T-helper 17 cell (primary cell): ENCODE data around the gene SPRR1B. TPM values are rescaled to one million over a fixed set of nuclear protein-coding genes. Genes with fewer than 3 reads are reported as not detected.
"Not testable (repeated sequence)": the region's sequence is repeated elsewhere in the genome, so short reads cannot be mapped to it uniquely, and the experiment has no call there.

Source experiments
- ATAC-seq: fragments of 150-1000 bp; cut with Tn5 transposase; 2 replicates; pipeline ENCODE4 v1.10.0; 2021; ENCODE audit warnings: mild to moderate bottlenecking, moderate library complexity
- DNase-seq, 3 donors: peaks; one replicate each; pipeline versions ENCODE4 v3.0.0 to v3.0.0-alpha.2; 2020 to 2021
- H3K9me3 ChIP-seq: one replicate; pipeline ENCODE4 v1.7.0; 2013; ENCODE audit warnings: low read length, mild to moderate bottlenecking; ENCODE audit not compliant: control insufficient read depth, poor library complexity, severe bottlenecking
- H3K27ac Mint-ChIP-seq: one replicate; pipeline ENCODE4 v1.8.0; 2022; ENCODE audit warnings: mild to moderate bottlenecking, moderate library complexity, mixed read lengths
- H3K27me3 Mint-ChIP-seq: one replicate; pipeline ENCODE4 v1.8.0; 2022; ENCODE audit warnings: mixed read lengths
- H3K36me3 Mint-ChIP-seq: one replicate; pipeline ENCODE4 v1.8.0; 2022; ENCODE audit warnings: low read depth, mixed read lengths
- H3K4me1 Mint-ChIP-seq: one replicate; pipeline ENCODE4 v1.8.0; 2022; ENCODE audit warnings: mild to moderate bottlenecking, mixed read lengths
- H3K4me3 Mint-ChIP-seq: one replicate; pipeline ENCODE4 v1.8.0; 2022; ENCODE audit warnings: mild to moderate bottlenecking, moderate library complexity, mixed read lengths
- total RNA-seq, 4 donors: library from RNA in 2 of 4; stranded (reverse) in 2 of 4; gene quantifications; one replicate each; pipeline ENCODE4 v1.2.3 and lab custom pipeline; 2022 to 2026

The SPRR1B gene
- total RNA-seq (not detected), total RNA-seq (lab: John Stamatoyannopoulos, UW) (0 reads per million in 2 donors)

DNA sequence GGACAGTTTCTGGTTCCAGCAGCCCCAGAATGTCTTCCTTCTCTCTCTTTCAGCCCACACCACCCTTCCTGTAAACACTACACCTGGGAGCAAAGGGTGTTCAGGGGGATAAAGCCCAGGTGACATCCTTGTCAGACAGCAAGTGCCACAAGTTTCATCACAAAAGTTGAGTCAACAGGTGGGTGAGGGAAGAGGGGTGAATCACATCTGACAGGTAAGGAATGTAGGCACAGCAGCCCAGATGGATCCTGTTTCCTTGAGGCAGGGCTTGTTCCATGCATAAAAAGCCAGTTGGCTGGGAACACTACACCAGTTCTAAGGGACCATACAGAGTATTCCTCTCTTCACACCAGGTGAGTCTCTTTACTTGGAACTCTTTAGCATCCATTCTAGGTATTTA is at the start of gene SPRR1B:
SPRR1B (plus strand) TSS at position 309 of the 400 bp plus-strand sequence. CDS start 1,143 bp downstream, outside the sequence.
- no peaks in the 10 kb centered on the region for H3K36me3 Mint-ChIP-seq
- H3K9me3 ChIP-seq, result no peaks in the 10 kb centered on the region
- H3K4me3 Mint-ChIP-seq, result no peak within 1 kb of the TSS
- H3K27me3 Mint-ChIP-seq, result peaks cover 42% of the 10 kb centered on the region
- ATAC-seq (no peak), DNase-seq (no peak)
- H3K4me1 Mint-ChIP-seq, result no peaks in the 10 kb centered on the region
- H3K27ac Mint-ChIP-seq, result no peak within 1 kb of the TSS

DNA sequence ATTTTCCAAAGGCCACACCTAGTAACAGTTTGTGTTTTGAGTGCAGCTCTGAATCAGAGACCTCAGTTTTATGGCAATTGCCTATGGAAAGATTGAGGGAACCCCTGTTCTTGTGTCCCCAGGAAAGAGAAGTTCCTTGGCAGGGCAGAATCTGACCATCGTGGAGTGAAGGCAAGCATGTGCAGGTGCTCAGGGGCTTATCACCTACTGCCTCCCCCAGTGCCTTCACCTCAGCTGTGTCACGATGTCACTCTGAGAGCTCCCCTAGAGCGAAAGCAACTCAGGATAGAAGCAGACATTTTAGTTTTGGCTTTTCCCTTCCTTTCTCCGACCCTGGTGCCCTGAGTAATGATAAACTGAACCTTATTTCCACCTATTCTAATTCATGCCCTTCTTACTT is 48.9 kb upstream of the SPRR1B start:
- no peak overlapping the region for H3K27ac Mint-ChIP-seq
- DNase-seq (no peak), ATAC-seq (no peak)
- no peaks in the 10 kb centered on the region for H3K9me3 ChIP-seq
- H3K4me3 Mint-ChIP-seq, result no peak overlapping the region
- H3K4me1 Mint-ChIP-seq, result no peaks in the 10 kb centered on the region
- peaks cover 69% of the 10 kb centered on the region for H3K27me3 Mint-ChIP-seq
- H3K36me3 Mint-ChIP-seq, result peaks cover 3% of the 10 kb centered on the region

DNA sequence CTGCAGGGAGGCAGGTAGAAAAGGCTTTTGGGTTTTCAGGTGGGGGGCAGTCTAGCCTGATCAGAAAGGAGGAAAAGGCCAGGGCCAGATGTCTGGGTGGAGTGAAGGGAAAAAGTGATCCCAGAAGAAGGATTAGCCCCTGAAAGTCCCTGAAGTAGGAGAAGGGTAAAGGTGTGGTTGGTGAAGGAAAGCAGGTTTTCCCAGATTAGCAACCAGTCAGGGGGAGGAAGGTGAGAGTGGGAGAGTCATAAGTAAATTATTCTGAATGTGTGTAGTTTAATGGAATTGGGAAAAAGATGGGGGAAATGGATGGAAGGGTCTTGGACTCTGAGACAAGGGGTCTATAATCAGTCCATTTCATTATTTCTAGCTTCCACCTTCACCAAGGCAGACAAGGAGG is 47.8 kb upstream of the SPRR1B start:
- Mint-ChIP-seq H3K27ac (no peak overlapping the region), H3K4me1 (no peaks in the 10 kb centered on the region), H3K36me3 (peaks cover 3% of the 10 kb centered on the region), H3K27me3 (peaks cover 66% of the 10 kb centered on the region), H3K4me3 (no peak overlapping the region)
- no peaks in the 10 kb centered on the region for H3K9me3 ChIP-seq
- DNase-seq, result no peak
- no peak for ATAC-seq

- Mint-ChIP-seq H3K36me3 (peaks cover 3% of the 10 kb centered on the region), H3K4me1 (no peaks in the 10 kb centered on the region), H3K27ac (no peak within 1 kb of the TSS), H3K4me3 (no peak within 1 kb of the TSS), H3K27me3 (peaks cover 65% of the 10 kb centered on the region)
- H3K9me3 ChIP-seq, result no peaks in the 10 kb centered on the region
- DNase-seq (no peak), ATAC-seq (no peak)
Observed at GRCh38 chr1:152983743-152984142, 47.3 kb upstream of the SPRR1B start, which contains the start of gene SPRR1A. SPRR1A (plus strand) TSS chr1:152984081; CDS start chr1:152985231, 1,150 bp downstream.

DNA sequence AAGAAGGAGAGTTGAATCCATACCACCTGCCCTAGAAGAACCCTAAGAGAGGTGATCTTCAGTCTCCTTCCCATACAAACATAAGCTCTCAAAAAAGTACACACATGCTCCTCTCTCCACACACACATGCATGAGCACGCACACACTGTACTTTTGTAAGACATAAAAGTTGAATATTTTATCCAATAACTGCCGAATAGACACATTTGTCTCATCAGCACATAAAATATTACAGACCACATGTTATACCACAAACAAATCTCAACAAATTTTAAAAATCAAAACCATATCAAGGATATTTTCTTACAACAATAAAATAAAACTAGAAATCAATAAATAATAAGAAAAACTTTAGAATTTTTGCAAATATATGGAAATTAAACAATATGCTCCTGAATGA is 44.4 kb upstream of the SPRR1B start:
- no peak for ATAC-seq
- peaks cover 45% of the 10 kb centered on the region for H3K27me3 Mint-ChIP-seq
- H3K27ac Mint-ChIP-seq, result no peak overlapping the region
- no peak for DNase-seq
- no peaks in the 10 kb centered on the region for H3K4me1 Mint-ChIP-seq
- H3K9me3 ChIP-seq, result no peaks in the 10 kb centered on the region
- no peak overlapping the region for H3K4me3 Mint-ChIP-seq
- peaks cover 2% of the 10 kb centered on the region for H3K36me3 Mint-ChIP-seq

DNA sequence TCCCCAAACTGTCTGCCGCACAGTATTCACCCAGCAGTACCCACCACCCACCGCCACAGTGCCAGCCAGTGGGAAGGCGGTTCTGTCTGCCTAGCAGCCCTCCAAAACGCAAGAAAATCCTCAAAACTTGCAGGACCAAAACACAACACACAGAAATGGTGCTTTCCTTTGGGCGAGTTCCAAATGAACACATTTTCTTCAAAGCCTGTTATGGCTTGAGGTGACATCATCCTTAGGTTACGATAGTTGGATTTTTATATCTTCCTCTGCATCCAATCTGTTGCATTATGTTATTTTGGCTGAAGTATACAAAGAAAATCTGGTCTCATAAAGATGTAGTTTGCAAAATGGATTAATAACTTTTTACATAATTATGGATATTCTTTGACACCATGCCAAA is 37.8 kb upstream of the SPRR1B start:
- ATAC-seq (no peak), DNase-seq (no peak)
- no peaks in the 10 kb centered on the region for H3K4me1 Mint-ChIP-seq
- no peak overlapping the region for H3K27ac Mint-ChIP-seq
- peaks cover 2% of the 10 kb centered on the region for H3K36me3 Mint-ChIP-seq
- H3K9me3 ChIP-seq, result no peaks in the 10 kb centered on the region
- peaks cover 33% of the 10 kb centered on the region for H3K27me3 Mint-ChIP-seq
- no peak overlapping the region for H3K4me3 Mint-ChIP-seq

GRCh38 chr1:152995842-152996241 is 35.2 kb upstream of the SPRR1B start:
- peaks cover 4% of the 10 kb centered on the region for H3K36me3 Mint-ChIP-seq
- peaks cover 37% of the 10 kb centered on the region for H3K27me3 Mint-ChIP-seq
- no peak overlapping the region for H3K27ac Mint-ChIP-seq
- no peak for ATAC-seq
- no peaks in the 10 kb centered on the region for H3K9me3 ChIP-seq
- H3K4me1 Mint-ChIP-seq, result no peaks in the 10 kb centered on the region
- H3K4me3 Mint-ChIP-seq, result no peak overlapping the region
- DNase-seq, result no peak

DNA sequence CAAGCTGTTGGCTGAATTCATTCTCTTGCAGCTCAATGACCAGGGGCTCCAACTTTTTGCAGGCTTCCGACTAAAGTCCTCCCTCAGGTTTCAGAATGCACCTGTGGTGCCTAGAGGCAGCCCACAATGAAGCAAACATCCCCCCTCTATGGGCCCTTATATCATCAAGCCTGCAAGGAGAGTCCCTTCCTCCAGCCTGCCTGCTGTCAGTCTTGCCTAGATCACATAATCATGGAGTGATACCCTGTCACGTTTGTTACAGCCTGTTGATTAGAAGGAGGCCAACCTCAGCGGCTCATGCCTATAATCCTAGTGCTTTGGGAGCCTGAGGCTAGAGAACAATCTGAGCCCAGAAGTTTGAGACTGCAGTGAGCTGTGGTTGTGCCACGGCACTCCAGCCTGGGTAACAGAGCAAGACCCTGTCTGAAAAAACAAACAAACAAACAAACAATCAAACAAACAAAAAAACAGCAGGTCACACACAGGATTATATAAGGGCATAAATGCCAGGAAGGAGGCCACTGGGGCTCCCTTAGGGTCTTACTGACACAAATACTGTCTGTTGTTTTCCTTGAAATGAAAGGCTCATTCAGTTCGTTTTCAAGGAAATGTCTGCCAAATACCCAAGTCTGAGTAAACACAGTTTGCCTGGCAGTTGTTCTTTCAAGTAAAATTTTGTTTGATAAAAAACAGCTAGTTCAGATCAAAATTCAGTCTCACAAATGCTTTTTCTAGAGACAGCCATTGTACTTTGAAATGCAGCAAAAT is 34.2 kb upstream of the SPRR1B start:
- H3K27me3 Mint-ChIP-seq, result peaks cover 40% of the 10 kb centered on the region
- peaks cover 2% of the 10 kb centered on the region for H3K36me3 Mint-ChIP-seq
- H3K4me1 Mint-ChIP-seq, result no peaks in the 10 kb centered on the region
- H3K4me3 Mint-ChIP-seq, result no peak overlapping the region
- no peaks in the 10 kb centered on the region for H3K9me3 ChIP-seq
- H3K27ac Mint-ChIP-seq, result no peak overlapping the region
- ATAC-seq (no peak), DNase-seq (no peak)

DNA sequence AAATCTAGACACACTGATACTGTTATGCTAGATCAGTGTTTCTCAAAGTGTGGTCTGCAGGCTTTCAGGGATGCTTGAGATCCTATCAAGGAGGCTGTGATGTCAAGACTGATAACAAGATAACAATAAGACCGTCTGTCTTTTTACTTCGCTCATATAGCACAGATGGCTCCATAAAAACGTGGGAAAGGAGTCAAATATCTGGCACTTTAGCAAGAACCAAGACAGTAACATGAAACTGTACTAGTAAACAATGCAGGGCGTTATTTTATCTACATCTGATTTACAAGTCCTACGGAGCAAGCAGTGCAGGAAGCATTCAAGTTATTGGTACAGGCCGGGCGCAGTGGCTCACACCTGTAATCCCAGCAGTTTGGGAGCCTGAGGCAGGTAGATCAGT is 33.1 kb upstream of the SPRR1B start:
- no peak overlapping the region for H3K27ac Mint-ChIP-seq
- DNase-seq, result no peak
- H3K36me3 Mint-ChIP-seq, result peaks cover 2% of the 10 kb centered on the region
- H3K27me3 Mint-ChIP-seq, result peaks cover 36% of the 10 kb centered on the region
- no peaks in the 10 kb centered on the region for H3K9me3 ChIP-seq
- H3K4me1 Mint-ChIP-seq, result no peaks in the 10 kb centered on the region
- no peak overlapping the region for H3K4me3 Mint-ChIP-seq
- no peak for ATAC-seq

GRCh38 chr1:152998476-152998875 is 32.5 kb upstream of the SPRR1B start:
- peaks cover 2% of the 10 kb centered on the region for H3K36me3 Mint-ChIP-seq
- DNase-seq, result no peak
- ATAC-seq, result no peak
- H3K4me1 Mint-ChIP-seq, result no peaks in the 10 kb centered on the region
- H3K9me3 ChIP-seq, result no peaks in the 10 kb centered on the region
- H3K27me3 Mint-ChIP-seq, result peaks cover 32% of the 10 kb centered on the region
- H3K4me3 Mint-ChIP-seq, result no peak overlapping the region
- no peak overlapping the region for H3K27ac Mint-ChIP-seq

GRCh38 chr1:152999818-153000217 is 31.2 kb upstream of the SPRR1B start:
- DNase-seq (no peak), ATAC-seq (no peak)
- Mint-ChIP-seq H3K4me3 (no peak overlapping the region), H3K36me3 (peaks cover 2% of the 10 kb centered on the region), H3K4me1 (no peaks in the 10 kb centered on the region), H3K27me3 (peaks cover 34% of the 10 kb centered on the region), H3K27ac (no peak overlapping the region)
- no peaks in the 10 kb centered on the region for H3K9me3 ChIP-seq

GRCh38 chr1:153000294-153000693 is 30.7 kb upstream of the SPRR1B start:
- H3K27ac Mint-ChIP-seq, result no peak overlapping the region
- H3K4me1 Mint-ChIP-seq, result no peaks in the 10 kb centered on the region
- H3K36me3 Mint-ChIP-seq, result peaks cover 2% of the 10 kb centered on the region

DNA sequence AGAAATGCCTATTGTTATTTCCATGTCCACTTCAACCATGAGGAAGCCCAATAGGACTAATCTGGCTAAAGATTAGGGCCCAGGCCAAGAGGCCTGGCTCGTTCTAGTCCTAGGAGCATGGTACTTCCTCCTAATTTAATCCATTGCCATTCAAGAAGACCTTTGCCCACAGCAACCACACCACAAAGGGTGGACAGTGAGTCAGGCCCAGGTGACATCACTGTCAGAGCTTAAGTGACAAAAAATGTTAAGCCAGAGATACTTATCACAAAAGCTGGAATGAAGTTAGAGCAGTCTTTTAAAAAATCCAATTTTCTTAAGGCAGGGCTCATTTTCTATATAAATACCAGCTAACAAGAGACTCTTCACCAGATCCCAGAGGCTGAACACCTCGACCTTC is 29.6 kb upstream of the SPRR1B start, which contains the start of gene SPRR3:
SPRR3 (plus strand) TSS at position 368 of the 400 bp plus-strand sequence. CDS start 1,272 bp downstream, outside the sequence.
- no peak for ATAC-seq
- H3K27ac Mint-ChIP-seq, result no peak within 1 kb of the TSS
- no peak within 1 kb of the TSS for H3K4me3 Mint-ChIP-seq

More at GRCh38 chr1:153000294-153000693, 30.7 kb upstream of the SPRR1B start:
- DNase-seq (no peak), ATAC-seq (no peak)
- H3K9me3 ChIP-seq, result no peaks in the 10 kb centered on the region
- Mint-ChIP-seq H3K4me3 (no peak overlapping the region), H3K27me3 (peaks cover 34% of the 10 kb centered on the region)

DNA sequence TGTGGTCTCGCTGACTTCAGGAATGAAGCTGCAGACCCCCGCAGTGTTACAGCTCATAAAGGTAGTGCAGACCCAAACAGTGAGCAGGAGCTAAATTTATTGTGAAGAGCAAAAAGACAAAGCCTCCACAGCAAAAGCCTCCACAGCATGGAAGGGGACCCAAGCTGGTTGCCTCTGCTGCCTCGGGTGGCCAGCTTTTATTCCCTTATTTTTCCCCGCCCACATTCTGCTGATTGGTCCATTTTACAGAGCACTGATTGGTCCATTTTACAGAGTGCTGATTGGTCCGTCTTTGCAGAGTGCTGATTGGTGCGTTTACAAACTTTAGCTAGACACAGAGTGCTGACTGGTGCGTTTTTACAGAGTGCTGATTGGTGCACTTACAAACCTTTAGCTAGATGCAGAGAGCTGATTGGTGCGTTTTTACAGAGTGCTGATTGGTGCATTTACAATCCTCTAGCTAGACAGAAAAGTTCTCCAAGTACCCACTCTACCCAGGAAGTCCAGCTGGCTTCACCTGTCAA is 19.7 kb upstream of the SPRR1B start:
- not testable (repeated sequence) for H3K36me3 Mint-ChIP-seq, DNase-seq, H3K9me3 ChIP-seq, H3K27ac Mint-ChIP-seq, ATAC-seq, H3K4me1 Mint-ChIP-seq, H3K4me3 Mint-ChIP-seq
- peaks cover 15% of the 10 kb centered on the region for H3K27me3 Mint-ChIP-seq

More for the DNA sequence above, 29.6 kb upstream of the SPRR1B start, which contains the start of gene SPRR3:
- DNase-seq, result no peak
- Mint-ChIP-seq H3K4me1 (no peaks in the 10 kb centered on the region), H3K36me3 (peaks cover 2% of the 10 kb centered on the region), H3K27me3 (peaks cover 34% of the 10 kb centered on the region)
- no peaks in the 10 kb centered on the region for H3K9me3 ChIP-seq
